SJSA1 (cell line): Measurements from ENCODE around the gene DAP. TPM values are rescaled to one million over a fixed set of nuclear protein-coding genes. Genes with fewer than 3 reads are reported as not detected.
"Not testable (repeated sequence)": the region's sequence is repeated elsewhere in the genome, so short reads cannot be mapped to it uniquely, and the experiment has no call there.

ENCODE experiments used
- DNase-seq, 2 experiments: peaks; one replicate each; pipeline ENCODE4 v3.0.0-alpha.2; 2015 to 2020; ENCODE audit warnings: low spot score in 2 of 2, low read depth in 1 of 2
- H3K27ac ChIP-seq: fragments of 250-450 bp; sonication (Bioruptor Pico); 2 replicates; pipeline ENCODE4 v1.5.1; 2020; ENCODE audit warnings: mild to moderate bottlenecking, moderate library complexity
- H3K27me3 ChIP-seq: fragments of 250-450 bp; sonication (Bioruptor Pico); replicated peaks from 2 replicates; pipeline ENCODE4 v1.5.1; 2020; ENCODE audit warnings: mild to moderate bottlenecking, moderate library complexity
- H3K36me3 ChIP-seq: fragments of 250-450 bp; sonication (Bioruptor Pico); 2 replicates; pipeline ENCODE4 v1.5.1; 2020; ENCODE audit warnings: mild to moderate bottlenecking
- H3K4me1 ChIP-seq: fragments of 250-450 bp; sonication (Bioruptor Pico); replicated peaks from 2 replicates; pipeline ENCODE4 v1.6.1; 2021; ENCODE audit warnings: mild to moderate bottlenecking
- H3K4me3 ChIP-seq: fragments of 250-450 bp; sonication (Bioruptor Pico); 2 replicates; pipeline ENCODE4 v1.5.1; 2020; ENCODE audit warnings: mild to moderate bottlenecking
- H3K9me3 ChIP-seq: fragments of 250-450 bp; sonication (Bioruptor Pico); replicated peaks from 2 replicates; pipeline ENCODE4 v1.5.1; 2020; ENCODE audit warnings: mild to moderate bottlenecking
- total RNA-seq: library from RNA; depleted of rRNA; stranded (reverse); fragments of >200 nt; shearing (Covaris generic); gene quantifications from 2 replicates; pipeline ENCODE4 v1.2.3, GENCODE V29; 2014

Gene DAP
- total RNA-seq, 1 experiment from 2014 or later: 64.6 TPM

DNA sequence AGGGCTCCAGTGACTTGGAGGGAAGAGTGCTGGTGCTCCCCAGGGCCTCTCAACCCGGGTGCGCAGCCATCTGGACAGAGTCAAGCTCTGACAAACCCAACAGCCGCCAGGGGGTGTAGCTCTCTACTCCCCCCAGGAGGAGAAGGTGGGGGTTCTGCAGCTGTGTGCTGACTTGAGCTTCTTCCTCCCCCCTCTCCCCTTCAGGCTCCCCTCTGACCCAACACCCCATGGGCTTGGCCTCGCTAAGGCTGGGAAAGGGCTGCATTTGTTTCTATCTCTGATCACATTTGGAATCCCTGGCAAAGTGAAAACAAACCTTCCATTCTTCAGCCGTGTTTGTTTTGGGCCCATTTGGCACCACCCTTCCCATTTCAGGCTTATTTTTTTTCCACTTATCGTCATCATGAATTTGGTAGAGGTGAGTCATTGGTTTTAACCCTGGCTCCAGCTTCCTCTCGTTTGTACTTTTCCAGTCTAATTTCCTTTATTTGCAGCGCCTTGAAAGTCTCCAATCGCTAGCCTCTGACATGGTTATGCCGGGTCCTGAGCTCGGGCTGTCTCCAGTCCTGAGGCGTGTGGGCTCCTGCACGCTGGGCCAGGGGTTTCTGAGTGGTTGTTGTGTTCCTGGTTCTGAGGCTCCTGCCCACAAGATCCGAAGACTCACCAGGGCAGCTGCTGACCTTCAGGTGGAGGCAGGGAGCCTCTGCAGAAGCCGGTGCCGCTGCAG, 36.1 kb downstream of the DAP start:
- peak; percentile 87 to 96 for DNase-seq
- Histone ChIP-seq H3K27me3 (no peaks in the 10 kb centered on the region), H3K4me1 (peaks cover 71% of the 10 kb centered on the region), H3K9me3 (no peaks in the 10 kb centered on the region), H3K36me3 (peaks cover 69% of the 10 kb centered on the region), H3K4me3 (peak overlapping the region; percentile 4; the same call in 1 of the 2 replicates), H3K27ac (peak overlapping the region; percentile 76)

DNA sequence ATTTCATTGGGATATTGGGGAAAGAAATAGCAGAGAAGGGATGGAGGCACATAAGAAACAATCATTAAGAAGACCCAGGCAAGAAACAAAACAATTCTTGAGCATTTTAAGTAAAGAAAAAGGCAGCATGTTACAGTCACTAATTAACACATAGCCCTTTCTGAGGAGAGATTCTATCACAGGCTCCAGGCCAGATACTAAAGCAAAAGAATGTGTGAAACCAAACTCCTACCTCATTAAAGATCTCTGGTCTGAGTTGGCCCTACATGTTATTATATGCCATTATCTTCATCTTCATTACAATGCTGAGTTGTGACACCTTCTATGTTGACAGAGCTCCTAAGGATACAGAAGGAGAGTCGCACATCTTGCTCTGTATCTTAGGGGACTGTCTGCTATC, 37.5 kb downstream of the DAP start:
- H3K4me1 ChIP-seq: peaks cover 69% of the 10 kb centered on the region
- no peaks in the 10 kb centered on the region for H3K27me3 ChIP-seq
- H3K4me3 ChIP-seq: no peak overlapping the region
- H3K36me3 ChIP-seq: peaks cover 70% of the 10 kb centered on the region
- H3K9me3 ChIP-seq: no peaks in the 10 kb centered on the region
- H3K27ac ChIP-seq: no peak overlapping the region
- no peak for DNase-seq

DNA sequence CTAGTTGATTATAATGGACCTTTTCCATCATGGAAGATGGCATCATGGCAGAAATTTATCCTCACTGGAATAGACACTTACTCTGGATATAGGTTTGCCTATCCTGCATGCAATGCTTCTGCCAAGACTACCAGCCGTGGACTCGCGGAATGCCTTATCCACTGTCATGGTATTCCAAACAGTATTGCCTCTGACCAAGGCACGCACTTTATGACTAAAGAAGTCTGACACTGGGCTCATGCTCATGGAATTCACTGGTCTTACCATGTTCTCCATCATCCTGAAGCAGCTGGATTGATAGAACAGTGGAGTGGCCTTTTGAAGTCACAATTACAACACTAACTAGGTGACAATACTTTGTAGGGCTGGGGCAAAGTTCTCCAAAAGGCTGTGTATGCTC, 40.3 kb downstream of the DAP start:
- not testable (repeated sequence) for H3K9me3 ChIP-seq, H3K4me3 ChIP-seq, DNase-seq, H3K27me3 ChIP-seq
- H3K36me3 ChIP-seq: peaks cover 64% of the 10 kb centered on the region
- peaks cover 47% of the 10 kb centered on the region for H3K4me1 ChIP-seq
- H3K27ac ChIP-seq: peak overlapping the region; percentile 23

DNA sequence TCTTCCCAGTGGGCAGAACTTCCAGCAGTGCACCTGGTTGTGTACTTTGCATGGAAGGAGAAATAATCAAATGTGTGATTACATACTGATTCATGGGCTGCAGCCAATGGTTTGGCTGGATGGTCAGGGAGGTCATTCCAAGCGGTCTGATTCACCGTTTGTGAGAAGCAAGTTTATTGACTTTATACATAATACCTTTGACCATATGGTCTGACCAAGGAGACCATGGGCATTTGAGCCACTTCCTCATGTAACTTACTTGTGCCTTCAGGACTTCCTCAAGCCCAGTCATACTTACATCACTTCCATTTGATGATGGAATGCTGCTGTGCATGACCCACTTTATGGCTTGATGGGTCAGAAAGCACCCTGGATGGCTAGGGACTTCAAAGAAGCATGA, 41.1 kb downstream of the DAP start:
- H3K36me3 ChIP-seq: peaks cover 70% of the 10 kb centered on the region
- H3K27ac ChIP-seq: peak overlapping the region; percentile 23
- no peaks in the 10 kb centered on the region for H3K9me3 ChIP-seq
- H3K4me3 ChIP-seq: no peak overlapping the region
- peaks cover 39% of the 10 kb centered on the region for H3K4me1 ChIP-seq
- no peaks in the 10 kb centered on the region for H3K27me3 ChIP-seq
- DNase-seq: peak; percentile 85 to 91

DNA sequence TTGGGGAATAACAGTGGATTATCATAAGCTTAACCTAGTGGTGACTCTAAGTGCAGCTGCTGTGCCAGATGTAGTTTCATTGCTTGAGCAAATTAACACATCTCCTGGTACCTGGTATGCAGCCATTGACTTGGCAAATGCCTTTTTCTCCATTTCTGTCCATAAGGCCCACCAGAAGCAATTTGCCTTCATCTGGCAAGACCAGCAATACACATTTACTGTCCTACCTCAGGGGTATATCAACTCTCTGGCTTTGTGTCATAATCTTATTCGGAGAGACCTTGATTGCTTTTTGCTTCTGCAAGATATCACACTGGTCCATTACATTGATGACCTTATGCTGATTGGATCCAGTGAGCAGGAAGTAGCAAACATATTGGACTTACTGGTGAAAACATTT, 42.4 kb downstream of the DAP start:
- H3K27me3 ChIP-seq, H3K4me3 ChIP-seq, H3K27ac ChIP-seq, DNase-seq, H3K9me3 ChIP-seq: not testable (repeated sequence)
- peaks cover 73% of the 10 kb centered on the region for H3K36me3 ChIP-seq
- peaks cover 26% of the 10 kb centered on the region for H3K4me1 ChIP-seq

DNA sequence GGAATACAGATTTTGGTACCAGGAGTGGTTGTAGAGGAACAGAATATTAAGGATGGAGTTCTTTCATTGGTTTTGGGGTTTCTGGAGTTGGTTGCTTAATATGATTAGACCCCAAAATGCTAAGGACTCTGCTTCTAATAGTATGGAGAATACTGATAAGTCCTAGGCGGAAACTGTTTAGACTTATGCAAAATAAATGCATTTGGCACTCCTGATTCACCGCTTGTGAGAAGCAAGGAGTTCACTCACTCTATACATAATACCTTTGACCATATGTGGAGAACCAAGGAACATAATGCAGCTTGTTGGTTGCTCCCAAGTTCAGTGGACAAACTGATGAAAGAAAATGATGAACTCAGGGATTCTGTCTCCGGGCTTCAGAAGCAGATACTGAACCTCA, 44.2 kb downstream of the DAP start:
- Histone ChIP-seq H3K4me1 (peaks cover 22% of the 10 kb centered on the region), H3K36me3 (peaks cover 77% of the 10 kb centered on the region)
- not testable (repeated sequence) for H3K9me3 ChIP-seq, H3K27me3 ChIP-seq, DNase-seq, H3K4me3 ChIP-seq, H3K27ac ChIP-seq

DNA sequence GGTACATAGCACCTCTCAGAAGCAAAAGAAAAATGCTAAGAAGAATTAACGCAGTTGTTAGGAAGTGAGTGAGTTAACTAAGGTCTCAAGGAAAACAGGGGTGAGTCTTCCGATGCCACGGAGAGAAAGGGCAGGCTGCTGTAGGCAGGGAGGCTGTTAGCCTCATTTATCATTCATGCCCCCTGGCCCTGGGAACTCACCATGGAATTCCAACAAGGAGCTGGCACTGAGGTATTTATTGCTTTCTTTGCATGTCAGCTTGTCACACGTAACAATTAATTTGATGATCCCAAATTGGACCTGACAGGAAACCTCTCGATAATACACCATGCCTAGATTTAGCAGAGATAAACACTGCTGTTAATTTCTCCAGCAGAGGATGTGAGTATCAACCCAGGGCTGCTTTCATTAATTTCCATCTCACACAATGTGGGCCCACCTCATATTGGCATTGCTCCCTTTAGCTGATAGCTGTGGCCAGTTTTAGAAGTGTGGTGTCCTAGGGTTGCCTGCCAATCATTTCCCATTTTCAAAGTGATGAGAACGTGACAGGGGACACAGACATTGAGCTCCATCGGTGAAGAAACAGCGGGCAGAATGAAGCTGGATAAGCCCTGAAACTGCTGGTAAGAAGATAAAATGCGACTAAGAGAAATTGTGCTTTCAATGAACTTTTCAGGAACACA, 45.3 kb downstream of the DAP start:
- H3K27ac ChIP-seq: no peak overlapping the region
- H3K36me3 ChIP-seq: peaks cover 77% of the 10 kb centered on the region
- peaks cover 20% of the 10 kb centered on the region for H3K4me1 ChIP-seq
- no peak for DNase-seq
- no peak overlapping the region for H3K4me3 ChIP-seq
- no peaks in the 10 kb centered on the region for H3K27me3 ChIP-seq
- no peaks in the 10 kb centered on the region for H3K9me3 ChIP-seq

DNA sequence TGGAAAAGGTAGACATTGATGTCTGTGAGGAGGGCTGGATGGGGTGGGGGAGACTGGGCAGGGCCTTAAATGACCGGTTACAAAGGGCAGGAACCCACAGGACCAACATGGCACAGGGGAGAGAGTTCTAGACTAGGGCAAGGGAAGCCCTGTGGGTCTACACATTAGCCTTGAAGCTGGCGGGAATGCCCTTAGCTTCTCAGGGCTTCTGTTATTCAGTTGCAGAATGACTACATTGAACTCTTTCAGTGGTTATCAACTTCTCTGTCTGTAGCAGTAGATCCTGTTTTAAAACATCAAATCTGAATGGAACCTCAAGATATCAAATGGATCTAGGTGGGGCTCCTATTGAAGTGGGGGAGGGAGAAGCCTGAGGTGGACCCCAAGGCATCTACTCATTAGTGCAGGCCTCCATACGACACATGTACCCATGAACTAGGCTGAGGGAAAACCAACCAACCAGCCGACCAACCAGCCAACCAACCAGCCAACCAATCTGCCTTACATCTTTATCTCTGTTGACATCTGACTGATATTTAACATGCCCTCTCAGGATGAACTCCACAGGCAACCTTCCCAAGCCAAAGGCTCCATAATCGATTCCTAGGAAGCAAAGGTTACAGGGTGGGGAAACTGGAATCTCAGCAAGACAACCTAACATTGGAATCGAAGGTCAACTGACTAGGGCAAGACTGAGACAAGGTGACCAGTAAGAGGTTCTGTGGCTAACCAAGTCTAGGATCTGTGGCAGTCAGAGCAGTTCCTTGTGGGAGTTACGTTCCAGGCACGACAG, 48.3 kb downstream of the DAP start:
- H3K36me3 ChIP-seq: peaks cover 81% of the 10 kb centered on the region

DNA sequence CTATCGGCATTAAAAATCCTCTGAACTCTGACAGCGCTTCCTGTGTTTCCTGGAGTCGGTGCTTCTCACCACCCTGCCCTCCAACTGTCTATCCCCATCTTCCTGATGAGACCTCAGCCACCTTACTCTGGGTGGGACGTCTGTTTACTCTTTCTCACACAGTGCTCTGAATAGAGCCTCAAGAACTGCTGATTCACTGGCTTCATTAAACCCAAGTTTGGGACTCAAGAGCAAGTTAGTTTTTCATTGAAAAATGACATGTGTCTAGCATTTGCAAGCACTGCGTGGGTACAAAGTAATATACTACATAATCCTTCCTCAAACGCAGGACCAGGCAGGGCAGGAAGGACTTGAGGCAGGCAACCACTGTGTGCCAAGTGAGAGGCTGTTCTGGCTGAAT, 49.5 kb downstream of the DAP start:
- DNase-seq: no peak
- no peaks in the 10 kb centered on the region for H3K9me3 ChIP-seq
- no peak overlapping the region for H3K27ac ChIP-seq
- no peak overlapping the region for H3K4me3 ChIP-seq
- H3K27me3 ChIP-seq: no peaks in the 10 kb centered on the region
- H3K4me1 ChIP-seq: peaks cover 23% of the 10 kb centered on the region
- H3K36me3 ChIP-seq: peaks cover 80% of the 10 kb centered on the region

More for the DNA sequence above, 48.3 kb downstream of the DAP start:
- Histone ChIP-seq H3K27me3 (no peaks in the 10 kb centered on the region), H3K9me3 (no peaks in the 10 kb centered on the region), H3K27ac (no peak overlapping the region), H3K4me1 (peaks cover 10% of the 10 kb centered on the region), H3K4me3 (no peak overlapping the region)
- DNase-seq: no peak

DNA sequence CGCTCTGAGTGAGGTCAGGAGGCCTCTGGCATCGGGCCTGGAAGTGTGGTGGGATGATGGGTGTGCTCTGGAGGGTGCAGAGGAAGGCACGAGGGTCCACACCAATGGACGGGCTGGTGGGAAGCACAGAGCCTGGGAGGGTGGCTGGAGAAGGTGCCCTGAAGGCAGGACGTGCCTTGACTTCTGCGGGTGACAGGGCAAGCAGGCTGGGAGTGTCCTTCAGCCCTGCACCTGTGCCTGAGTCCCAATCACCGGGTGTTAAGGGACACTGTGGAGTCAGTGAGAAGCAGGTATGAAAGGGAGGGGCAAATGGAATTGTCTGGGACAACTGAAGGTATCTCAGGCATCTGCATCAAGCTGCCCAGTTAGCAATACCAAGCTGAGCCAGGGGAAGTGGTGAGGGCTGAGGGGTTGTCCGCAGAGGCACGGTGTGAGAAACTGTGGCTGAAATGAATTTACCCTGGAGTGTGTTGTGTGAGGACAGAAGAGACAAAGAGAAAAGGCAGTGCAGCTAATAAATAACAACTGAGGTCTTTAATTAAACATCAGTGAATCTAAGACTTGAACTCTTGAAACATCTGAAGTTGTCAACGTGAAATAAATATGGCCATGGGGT, 50.4 kb downstream of the DAP start:
- no peak overlapping the region for H3K27ac ChIP-seq

DNA sequence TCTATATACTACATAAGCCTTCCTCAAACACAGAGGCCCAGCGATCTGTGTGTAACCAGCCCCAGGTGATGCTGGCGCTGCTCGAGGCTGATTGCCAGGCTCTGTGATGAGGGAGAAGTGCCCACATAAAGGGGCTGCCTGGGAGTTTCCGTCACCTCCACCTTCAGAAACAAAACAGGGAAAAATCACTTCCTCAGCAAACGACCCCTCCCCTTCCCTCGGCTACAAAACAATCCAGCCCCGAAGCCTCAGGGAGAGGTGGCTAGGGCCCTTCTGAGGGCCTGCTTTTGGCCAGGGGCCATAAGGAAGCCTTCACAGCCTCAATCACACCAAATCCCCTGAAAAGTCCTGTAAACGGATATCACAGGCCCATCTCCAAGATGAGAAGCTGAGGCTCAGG, 51.1 kb downstream of the DAP start:
- no peak for DNase-seq
- Histone ChIP-seq H3K4me3 (no peak overlapping the region), H3K9me3 (no peaks in the 10 kb centered on the region), H3K27me3 (no peaks in the 10 kb centered on the region), H3K36me3 (peaks cover 67% of the 10 kb centered on the region), H3K4me1 (peaks cover 39% of the 10 kb centered on the region), H3K27ac (no peak overlapping the region)

More for the DNA sequence above, 50.4 kb downstream of the DAP start:
- Histone ChIP-seq H3K4me3 (no peak overlapping the region), H3K27me3 (no peaks in the 10 kb centered on the region), H3K9me3 (no peaks in the 10 kb centered on the region), H3K4me1 (peaks cover 32% of the 10 kb centered on the region), H3K36me3 (peaks cover 74% of the 10 kb centered on the region)
- no peak for DNase-seq

DNA sequence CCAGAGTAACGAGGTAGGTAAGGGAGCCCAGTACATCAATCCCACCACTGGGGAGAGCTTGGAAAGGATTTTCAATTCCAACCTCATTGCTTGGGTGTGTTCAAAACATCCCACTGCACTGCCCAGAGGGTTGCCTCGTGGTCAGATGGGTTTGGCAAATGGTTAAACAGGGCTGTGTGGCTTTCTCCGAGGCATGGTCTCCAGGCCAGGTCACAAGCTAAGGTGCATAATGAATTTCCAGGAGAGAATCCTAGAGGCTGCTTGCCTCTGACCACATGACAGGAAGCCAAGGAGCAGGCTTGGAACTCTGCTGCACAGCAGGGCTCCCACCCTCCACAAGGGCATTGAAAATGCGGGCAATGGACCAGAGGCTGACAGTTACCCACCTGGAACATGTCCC, 51.6 kb downstream of the DAP start:
- H3K4me3 ChIP-seq: no peak overlapping the region
- H3K36me3 ChIP-seq: peaks cover 65% of the 10 kb centered on the region
- no peak overlapping the region for H3K27ac ChIP-seq
- H3K27me3 ChIP-seq: no peaks in the 10 kb centered on the region
- peaks cover 44% of the 10 kb centered on the region for H3K4me1 ChIP-seq
- no peaks in the 10 kb centered on the region for H3K9me3 ChIP-seq
- no peak for DNase-seq

DNA sequence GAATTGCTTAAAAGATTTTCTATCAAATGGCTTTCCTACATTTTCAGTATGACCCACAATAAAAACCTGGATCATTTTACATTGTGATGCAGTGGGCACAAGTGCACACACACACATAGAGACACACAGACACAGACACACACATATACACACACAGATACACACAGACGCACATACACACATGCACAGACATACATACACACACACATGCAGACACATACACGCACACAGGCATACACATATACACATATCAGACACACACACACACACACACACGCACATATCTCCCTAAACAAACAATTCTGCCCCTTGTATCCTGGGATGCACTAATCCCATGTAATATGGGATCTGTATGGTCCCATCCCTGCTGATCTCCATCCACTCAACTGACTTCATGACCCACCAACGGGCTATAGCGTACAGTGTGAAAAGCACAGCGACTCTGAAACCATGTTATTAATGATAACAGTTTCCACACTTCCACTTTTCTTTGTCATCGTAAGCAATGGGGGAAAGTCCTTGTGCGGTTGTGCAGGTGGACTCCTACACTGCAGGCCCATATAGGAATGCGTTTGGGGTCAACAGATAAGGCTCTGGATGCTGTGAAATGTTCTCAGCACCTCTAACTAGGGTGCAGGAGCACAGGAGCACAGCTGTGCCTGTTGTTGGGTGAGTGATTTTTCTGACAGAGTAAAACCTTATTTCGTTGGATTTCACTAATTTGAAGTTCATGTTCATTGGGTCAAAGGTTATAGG, 52.7 kb downstream of the DAP start:
- H3K36me3 ChIP-seq: peaks cover 58% of the 10 kb centered on the region
- no peak for DNase-seq
- H3K9me3 ChIP-seq: no peaks in the 10 kb centered on the region
- peaks cover 51% of the 10 kb centered on the region for H3K4me1 ChIP-seq
- no peak overlapping the region for H3K4me3 ChIP-seq
- no peak overlapping the region for H3K27ac ChIP-seq
- H3K27me3 ChIP-seq: no peaks in the 10 kb centered on the region
